NCI-H524 (cell line): Measurements from ENCODE around the gene PLSCR3.

Source experiments
- DNase-seq, 2 experiments: peaks; one replicate each; lab custom pipeline; 2025; lab: John Stamatoyannopoulos, UW

PLSCR3 gene

GRCh38 chr17:7394452-7395191 is at the start of gene PLSCR3:
TSS of gene PLSCR3 (minus strand) at chr17:7394525. CDS start at chr17:7394110, 415 bp downstream.
- DNase-seq = peak in 1 of 2 experiments; percentile 58

DNA sequence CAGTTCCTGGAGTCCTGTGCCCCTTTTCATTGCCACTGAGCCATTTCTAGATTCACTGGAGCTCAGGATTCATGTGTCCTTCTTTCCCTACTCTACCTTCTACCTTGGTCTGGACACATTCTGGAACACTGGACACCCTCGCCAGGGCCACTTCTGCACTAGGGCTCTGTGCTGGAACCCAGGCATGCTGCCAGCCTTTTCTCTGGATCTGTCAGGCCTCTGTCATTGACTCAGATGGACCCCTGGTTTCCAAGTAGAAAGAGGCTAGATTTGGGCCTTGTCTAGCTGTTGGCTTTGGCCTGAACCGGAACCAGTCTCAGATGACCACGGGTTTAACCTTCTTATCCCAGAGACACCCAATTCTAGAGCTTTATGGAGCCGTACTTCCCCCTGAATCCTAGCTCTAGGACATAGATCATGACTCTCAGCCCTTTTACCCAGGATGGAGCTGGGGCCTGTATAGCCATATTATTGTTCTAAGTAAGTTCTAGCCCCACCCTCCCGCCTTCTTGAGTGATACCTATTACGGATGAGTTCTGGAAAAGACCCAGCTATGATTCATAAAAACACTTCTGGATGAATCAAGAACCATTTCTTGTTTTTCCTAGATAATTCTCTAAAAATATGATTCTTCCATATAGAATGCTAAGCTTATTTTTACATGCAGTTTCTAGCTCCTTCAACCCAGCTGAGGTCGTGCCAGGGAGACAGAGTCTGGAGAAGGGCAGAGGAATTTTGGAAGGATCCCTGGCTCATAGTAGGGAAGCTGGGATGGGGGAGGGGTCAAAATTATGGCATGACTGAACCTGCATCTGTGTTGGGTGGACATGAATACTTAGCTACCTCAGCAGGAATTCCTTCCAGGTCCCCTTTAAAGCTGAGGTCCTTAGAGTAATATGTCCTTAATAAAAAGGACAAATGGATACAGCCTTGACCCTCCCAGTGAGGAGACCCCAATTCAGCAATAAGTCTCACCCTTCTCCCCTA is 49.5 kb upstream of the PLSCR3 start:
- no peak for DNase-seq

GRCh38 chr17:7442142-7442541 is 47.8 kb upstream of the PLSCR3 start:
- no peak for DNase-seq

GRCh38 chr17:7441266-7441665 is 46.9 kb upstream of the PLSCR3 start:
- DNase-seq = no peak

DNA sequence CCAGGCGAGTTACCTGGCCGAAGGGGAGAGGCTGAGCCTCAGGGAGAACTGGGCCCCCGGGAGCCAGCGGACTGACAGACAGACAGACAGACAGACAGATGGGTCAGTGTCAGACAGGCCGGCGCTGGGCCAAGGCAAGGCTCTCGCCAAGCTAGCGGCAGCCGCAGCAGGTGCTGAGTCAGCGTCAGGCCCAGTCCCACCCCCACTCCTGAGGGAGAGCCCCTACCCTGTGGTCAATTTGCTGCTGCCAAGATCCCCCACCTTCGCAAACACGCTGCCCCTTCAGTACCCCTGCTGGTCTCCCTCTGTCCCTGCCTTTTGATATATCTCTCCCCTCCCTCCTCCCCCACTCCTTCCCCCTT is 46.5 kb upstream of the PLSCR3 start:
- peak in 1 of 2 experiments; percentile 35 for DNase-seq

- peak in 1 of 2 experiments; percentile 37 for DNase-seq
Measured at GRCh38 chr17:7440113-7440833, 45.9 kb upstream of the PLSCR3 start.

GRCh38 chr17:7439462-7440112 is 45.3 kb upstream of the PLSCR3 start, which contains the start of gene FGF11:
TSS of gene FGF11 (plus strand) at chr17:7439512. CDS start at chr17:7439621, 109 bp downstream.
- DNase-seq = no peak

DNA sequence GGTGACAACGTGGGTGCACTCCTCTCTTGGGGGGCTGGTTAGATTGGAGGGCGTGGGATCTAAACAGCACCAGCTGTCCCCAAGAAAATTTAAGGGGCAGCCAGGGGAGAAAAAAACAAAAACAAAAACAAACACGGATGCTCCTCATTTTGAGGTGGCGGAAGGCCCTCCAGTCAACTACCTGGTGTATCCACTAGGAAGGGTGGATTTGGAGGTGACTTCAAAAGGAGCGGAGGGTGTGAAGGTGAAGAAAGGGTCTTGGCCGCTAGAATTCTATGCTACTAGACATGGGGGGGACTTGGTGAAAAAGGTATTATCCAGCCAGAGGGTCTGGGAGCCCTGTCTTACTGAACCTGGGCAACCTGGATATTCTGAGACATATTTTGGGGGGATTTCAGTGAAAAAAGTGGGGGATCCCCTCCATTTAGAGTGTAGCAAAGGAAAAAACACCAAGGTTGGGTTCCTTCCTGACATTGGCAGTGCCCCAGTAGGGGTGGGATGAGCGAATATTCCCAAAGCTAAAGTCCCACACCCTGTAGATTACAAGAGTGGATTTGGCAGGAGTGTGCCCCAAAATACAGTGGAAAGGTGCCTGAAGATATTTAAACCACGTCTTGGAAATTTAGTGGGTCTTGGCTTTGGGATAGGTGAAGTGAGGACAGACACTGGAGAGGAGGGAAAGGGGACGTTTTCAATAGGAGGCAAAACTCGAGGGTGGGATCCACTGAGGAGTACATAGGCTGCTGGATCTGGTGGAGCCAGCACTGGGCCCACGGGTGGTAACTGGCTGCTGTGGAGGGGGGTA is 44.5 kb upstream of the PLSCR3 start:
- no peak for DNase-seq

- DNase-seq = no peak
Measured at GRCh38 chr17:7437950-7438614, 43.8 kb upstream of the PLSCR3 start.

DNA sequence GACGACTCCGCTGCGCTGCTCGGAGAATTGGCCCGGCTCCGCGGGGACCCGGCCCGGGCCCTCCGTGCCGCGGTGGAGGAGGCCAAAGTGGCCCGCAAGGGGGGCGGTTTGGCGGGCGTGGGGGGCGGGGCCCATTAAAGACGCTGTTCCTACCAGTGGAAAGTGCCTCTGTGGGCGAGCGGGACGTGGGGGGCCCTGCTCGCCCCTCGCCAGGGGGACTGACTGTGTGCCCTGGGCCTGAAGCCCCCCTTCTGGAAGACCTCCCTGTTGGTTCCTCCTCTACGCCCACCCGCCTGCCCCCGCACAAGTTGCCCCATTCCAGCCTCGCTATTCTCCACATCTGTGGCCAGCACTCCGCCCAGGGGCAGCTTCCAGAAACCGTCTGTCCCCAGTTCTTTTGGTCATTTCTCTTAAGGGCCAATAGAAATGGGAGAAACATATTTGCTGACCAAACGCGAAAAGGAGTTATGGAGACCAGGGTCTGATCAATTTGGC is 43.1 kb upstream of the PLSCR3 start:
- no peak for DNase-seq

DNA sequence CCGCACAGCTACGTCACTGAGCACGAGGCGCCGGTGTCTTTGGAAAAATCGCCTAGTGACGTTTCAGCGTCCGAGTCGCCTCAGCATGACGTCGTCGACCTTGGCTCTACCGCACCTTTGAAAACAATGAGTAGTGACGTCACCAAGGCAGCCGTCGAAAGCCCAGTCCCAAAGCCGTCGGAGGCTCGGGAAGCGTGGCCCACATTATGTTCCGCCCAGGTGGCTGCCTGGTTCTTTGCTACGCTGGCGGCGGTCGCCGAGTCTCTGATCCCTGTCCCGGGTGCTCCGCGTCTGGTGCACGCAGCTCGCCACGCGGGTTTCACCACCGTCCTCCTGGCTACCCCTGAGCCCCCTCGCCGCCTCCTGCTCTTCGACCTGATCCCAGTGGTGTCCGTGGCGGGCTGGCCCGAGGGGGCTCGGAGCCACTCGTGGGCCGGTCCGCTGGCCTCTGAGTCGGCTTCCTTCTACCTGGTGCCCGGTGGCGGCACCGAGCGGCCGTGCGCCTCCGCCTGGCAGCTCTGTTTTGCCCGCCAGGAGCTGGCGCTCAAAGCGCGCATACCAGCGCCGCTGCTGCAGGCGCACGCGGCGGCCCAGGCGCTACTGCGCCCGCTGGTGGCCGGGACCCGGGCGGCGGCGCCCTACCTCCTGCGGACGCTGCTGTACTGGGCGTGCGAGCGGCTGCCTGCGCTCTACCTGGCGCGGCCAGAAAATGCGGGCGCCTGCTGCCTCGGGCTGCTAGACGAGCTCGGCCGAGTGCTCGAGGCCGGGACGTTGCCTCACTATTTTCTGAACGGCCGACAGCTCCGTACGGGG is 42.4 kb upstream of the PLSCR3 start:
- peak in 1 of 2 experiments; percentile 70 for DNase-seq

GRCh38 chr17:7435676-7436555 is 41.6 kb upstream of the PLSCR3 start:
- no peak for DNase-seq

DNA sequence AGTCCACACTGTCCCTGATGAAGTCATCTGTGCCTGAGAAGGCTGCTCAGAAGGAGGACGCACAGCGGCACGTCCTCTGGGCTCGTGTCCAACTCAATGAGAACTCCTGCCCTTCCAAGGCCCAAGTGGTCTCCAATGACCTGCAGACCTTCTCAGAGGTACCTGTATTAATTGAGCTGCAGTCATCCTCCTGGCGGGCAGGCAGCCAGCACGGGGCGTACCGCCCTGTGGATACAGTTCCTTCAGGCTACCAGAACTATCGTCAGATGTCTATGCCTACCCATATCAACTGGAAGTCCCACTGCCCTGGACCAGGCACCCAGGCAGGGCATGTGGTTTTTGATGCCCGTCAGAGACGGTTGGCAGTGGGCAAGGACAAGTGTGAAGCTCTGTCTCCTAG is 38.0 kb upstream of the PLSCR3 start:
- no peak for DNase-seq

- no peak for DNase-seq
Measured at GRCh38 chr17:7431231-7431630, 36.9 kb upstream of the PLSCR3 start.

DNA sequence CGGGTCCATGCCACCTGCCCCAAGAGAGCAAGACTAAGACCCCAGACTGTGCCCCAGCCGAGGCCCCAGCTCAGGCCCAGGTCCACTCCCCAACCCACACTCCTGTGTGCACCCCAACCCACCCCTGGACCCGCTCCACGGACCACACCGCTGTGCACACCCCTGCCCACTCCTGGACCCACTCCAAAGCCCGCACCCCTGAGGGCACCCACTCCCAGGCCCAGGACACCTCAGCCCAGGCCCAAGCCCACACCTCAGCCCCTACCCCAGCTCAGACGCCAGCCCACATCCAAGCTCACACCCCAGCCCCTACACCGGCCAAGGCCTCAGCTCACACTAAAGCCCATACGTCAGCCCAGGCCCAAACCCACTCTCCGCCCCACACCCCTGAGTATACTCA is 35.4 kb upstream of the PLSCR3 start:
- no peak for DNase-seq

DNA sequence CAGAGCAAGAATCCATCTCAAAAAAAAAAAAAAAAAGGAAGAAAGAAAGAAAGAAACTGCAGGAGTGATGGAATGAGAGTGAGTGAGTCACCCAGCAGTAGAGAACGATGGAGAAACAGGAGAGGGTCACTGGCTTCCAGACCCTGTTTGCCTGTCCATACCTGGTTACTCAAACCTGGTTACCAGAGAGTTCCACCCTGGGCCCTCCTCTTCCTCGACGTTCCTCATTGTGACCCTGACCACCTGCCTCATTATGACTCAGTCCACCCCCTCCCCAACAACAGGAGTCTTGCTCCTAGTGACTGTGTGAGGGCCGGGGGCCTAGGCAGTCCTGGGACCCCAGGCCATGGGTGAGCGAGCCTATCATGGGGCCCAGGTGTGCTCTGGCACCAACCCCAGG is 34.2 kb upstream of the PLSCR3 start, which contains the start of gene SPEM3:
SPEM3 (plus strand) TSS at position 301 of the 400 bp plus-strand sequence; CDS start at position 347, 46 bp downstream.
- DNase-seq = no peak

GRCh38 chr17:7427549-7427948 is 33.2 kb upstream of the PLSCR3 start:
- no peak for DNase-seq

- no peak for DNase-seq
Measured at GRCh38 chr17:7426896-7427489, 32.7 kb upstream of the PLSCR3 start.
